HL-60 (cell line): ENCODE results near the gene GALNT12.

ENCODE experiments used
- CTCF ChIP-seq: IDR thresholded peaks from one replicate; pipeline ENCODE4 v1.5.1; 2011; ENCODE audit warnings: low read length, control low read depth, inconsistent platforms; ENCODE audit not compliant: insufficient read depth
- GABPA ChIP-seq: IDR thresholded peaks from 2 replicates; pipeline ENCODE4 v1.6.1; 2012; ENCODE audit warnings: low read depth
- POLR2AphosphoS5 ChIP-seq: IDR thresholded peaks from 2 replicates; pipeline ENCODE4 v1.6.1; 2012; ENCODE audit warnings: low read depth
- REST ChIP-seq: IDR thresholded peaks from 2 replicates; pipeline ENCODE4 v1.6.1; 2012; ENCODE audit warnings: low read depth; ENCODE audit not compliant: insufficient replicate concordance
- SPI1 ChIP-seq: IDR thresholded peaks from 2 replicates; pipeline ENCODE4 v1.6.1; 2012; ENCODE audit warnings: low read depth, mild to moderate bottlenecking, borderline replicate concordance

- TF ChIP-seq CTCF = no peak
- TF ChIP-seq POLR2AphosphoS5 = no peak
- no peak for TF ChIP-seq REST
- TF ChIP-seq GABPA = no peak
- no peak for TF ChIP-seq SPI1
Observed at GRCh38 chr9:98854266-98854665, 46.8 kb downstream of the GALNT12 start.
